GM19023 (cell line): ENCODE results near the gene PTPRF.

Experiments
- ATAC-seq: cut with Tn5 transposase; IDR thresholded peaks from one replicate; pipeline ENCODE4 v1.9.1; 2021; ENCODE audit warnings: mild to moderate bottlenecking, moderate library complexity; ENCODE audit not compliant: unreplicated experiment

PTPRF gene

DNA sequence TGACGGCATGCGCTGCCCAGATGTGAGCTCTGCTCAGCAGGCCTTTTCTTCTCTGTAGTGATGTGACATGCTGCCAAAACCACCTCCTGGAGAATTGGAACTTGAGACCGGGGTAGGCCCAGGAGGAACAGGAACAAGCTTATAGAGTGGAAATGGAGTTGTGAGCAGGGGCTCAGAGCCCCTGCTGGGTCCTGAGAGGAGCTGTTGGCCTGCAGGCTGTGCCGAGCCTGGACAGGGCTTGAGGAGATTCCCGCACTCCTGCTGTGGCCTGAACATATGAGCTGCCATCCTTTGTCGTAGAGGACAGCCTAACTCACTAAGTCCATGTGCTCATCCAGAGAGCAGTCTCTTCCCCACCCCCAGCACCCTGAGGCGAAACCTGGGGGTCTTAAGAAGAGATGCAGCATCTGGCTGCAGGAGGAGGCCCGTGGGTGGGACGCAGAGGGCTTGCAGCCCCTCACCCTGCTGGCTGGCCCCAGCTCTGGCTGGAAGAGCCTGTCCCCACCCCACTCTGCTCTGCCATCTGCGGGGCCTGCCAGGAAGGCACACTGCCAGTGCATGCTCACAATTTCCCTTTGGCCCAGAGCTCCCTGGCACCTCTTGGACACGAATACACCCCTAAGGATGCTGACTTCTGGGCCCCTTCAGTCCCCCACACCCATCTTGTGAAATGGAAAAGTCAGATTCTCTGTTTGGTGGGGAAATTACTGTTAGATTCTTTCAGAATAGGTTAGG is 42.5 kb downstream of the PTPRF start:
- no peak for ATAC-seq

- ATAC-seq: no peak
Observed at GRCh38 chr1:43576521-43576920, 45.8 kb downstream of the PTPRF start.

DNA sequence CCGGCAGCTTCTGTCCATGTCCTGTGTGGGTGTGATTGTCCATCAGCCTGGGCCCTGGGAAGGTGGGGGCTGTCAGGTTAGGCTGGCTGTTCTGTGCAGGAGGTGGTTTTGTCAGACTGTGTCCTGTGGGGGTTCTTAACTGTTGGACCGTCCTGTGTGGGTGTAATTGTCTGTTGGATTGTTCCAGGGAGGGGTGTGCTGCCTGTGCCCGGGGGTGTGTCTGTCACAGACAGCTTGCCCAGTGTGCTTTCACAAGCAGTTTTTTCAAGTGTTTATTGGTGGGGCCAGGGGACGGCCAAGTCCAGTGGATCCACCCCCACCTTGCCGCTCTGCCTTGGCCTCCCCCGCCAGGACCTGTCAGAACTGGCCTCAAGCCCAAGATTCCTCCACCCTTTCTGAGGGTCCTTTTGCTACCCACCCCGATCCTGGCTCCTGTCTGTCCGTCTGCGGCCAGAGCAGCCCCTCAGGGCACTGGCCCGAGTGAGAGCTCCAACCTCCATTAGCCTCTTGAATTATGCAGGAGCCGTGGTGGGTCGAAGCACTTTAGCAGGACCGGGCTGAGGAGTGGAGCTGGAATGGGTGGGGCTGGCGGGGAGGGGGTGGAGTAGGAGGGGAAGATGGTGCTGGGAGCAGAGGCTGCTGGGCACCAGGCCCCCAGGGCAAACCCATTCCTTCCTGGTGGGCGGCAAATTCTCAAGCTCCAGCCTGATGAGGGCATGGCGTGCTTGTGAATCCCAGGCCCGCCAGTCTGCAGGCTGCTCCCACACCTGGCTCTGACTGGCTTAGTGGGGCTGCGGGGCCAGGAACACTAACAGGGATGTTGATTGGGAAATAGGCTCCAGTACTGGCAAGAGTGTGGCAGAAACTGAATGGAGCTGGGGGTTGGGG is 47.2 kb downstream of the PTPRF start:
- ATAC-seq: no peak

DNA sequence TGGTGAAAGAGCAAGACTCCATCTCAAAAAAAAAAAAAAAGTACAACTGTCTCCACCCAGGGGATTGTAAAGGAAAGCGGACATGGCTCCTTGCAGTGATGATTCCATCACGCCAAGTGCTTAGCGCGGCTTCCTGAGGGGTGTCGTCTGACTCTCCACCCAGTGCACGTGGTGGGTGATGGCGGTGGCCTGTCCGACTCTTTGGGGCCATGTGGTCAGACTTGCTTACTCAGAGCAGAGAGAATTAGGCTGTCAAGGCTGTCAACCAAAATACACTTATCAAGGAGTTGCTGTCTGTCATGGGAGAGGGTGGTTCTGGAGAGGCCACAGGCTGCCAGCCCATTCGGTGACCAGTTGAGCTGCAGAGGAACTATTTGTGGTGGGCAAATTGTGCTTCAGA is 49.4 kb downstream of the PTPRF start:
- ATAC-seq: no peak

DNA sequence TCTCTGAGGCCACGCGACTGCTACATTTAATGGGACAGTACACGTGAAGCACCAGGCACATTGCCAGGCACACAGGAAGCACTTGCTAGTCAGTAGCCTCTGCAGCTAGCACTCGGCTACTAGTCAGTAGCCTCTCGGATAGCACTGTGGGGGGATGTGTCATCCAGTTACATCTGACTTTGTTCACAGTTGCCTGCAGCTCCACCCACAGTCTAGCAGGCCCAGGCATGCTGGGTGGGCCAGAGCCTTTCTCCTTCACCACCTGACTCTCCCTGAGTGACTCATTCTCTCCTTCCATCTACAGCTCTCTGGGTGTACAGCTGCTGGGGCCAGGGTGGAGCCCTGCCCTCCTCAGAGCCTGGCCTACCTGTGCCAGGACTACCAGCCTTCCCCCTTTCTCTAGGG is 51.5 kb downstream of the PTPRF start:
- peak; percentile 76 for ATAC-seq

DNA sequence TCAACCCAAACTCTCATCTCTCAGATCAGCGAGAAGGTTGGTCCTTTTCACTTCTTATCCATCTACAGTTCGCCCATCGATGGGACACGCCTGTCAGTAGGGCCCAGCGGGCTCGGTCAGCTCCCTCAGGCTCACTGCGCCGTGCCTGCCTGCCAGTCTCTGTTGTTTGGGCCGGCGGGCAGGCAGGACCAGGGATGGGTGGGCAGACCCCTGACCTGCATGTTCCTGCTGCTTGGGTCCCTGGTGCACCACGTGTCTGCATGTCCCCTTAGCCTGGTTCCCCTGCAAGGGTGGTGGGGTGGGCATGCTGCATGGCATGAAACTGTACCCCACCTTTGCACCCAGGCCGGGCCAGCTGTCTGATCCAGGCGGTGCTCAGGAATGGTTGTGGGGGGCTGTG is 52.4 kb downstream of the PTPRF start:
- no peak for ATAC-seq

DNA sequence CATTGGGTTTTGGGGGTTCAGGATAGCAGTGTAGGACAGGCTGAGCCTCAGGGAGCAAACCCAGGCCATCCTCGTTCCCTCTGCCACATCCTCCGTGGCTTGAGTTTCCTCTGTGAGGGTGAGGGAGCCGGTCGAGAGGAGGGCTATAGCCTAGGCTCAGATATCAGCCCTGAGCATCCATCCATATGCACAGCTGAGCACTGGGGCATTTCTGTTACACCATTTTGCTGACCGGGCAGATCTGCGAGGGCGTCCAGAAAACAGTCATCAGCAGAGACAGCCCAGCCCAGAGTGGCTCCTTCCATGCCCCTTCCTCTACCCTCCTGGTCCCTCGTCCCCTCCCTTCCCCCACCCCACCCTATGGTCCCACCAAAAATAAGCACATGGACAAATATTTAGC is 53.5 kb downstream of the PTPRF start:
- ATAC-seq: no peak

- ATAC-seq: no peak
Observed at GRCh38 chr1:43585557-43585956, 54.9 kb downstream of the PTPRF start.

DNA sequence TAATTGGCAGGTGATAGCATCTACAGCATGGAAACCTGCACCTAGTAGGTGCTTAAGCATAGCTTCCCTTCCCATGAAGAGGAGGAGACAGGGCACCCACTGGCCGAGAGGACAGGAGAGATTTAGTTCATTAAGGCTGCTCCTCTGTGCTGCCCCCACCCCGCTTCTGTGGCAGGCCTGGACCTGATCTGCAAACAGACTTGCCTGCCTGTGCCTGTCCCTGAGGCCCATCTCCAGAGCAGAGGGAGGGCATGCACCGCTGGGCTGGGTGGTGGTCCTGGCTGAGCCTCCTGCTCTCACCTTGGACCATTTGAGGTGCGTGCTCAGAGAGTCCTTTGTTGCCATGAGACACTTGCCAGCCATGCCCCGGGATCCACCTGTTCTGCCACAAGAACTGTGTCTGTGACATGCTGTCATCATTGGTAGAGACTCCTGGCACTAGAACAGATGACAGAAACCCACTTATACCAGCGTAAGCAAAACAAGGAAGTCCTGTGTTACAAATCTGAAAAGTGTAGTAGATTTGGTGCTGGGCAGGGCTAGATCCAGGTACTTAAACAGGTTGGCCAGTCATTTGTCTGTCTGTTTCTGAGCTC is 55.6 kb downstream of the PTPRF start:
- ATAC-seq: no peak

DNA sequence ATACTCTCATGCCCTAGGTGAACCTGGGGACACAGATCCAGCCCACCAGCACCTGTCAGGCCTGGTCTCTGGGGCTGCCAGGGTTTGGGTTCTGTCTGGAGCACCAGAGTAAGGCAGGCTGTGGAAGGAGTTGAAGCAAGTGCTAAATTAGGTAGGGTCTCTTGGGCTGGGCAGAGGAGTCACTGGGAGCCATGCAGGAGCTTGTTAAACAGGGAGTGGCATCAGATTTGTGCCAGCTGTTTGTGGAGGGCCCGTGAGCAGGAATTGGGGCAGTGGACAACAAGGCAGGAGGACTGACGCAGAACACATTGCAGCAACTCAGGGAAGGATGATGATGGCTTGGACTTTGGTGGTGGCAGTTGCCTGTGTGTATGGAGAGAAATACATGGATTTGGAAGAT is 56.3 kb downstream of the PTPRF start:
- no peak for ATAC-seq

DNA sequence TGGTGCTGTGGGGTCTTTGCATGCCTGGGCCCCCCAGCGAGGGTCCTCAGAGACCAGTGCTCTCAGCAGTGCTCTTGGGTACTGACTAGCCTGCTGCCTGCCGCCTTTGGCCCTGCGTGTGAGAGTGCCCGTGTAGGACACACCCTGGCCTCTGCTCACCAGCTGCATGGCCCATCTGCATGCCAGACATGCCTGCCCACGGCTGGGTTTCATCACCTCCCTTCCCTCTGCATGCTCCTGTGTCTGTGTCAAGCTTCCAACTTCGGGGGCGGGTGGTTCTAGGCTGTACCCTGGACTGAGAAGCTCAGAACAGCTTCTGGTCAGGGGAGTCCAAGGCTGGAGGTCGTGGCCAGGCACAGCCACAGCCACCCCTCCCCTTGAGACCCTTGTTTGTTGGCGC is 56.9 kb downstream of the PTPRF start:
- ATAC-seq: no peak

DNA sequence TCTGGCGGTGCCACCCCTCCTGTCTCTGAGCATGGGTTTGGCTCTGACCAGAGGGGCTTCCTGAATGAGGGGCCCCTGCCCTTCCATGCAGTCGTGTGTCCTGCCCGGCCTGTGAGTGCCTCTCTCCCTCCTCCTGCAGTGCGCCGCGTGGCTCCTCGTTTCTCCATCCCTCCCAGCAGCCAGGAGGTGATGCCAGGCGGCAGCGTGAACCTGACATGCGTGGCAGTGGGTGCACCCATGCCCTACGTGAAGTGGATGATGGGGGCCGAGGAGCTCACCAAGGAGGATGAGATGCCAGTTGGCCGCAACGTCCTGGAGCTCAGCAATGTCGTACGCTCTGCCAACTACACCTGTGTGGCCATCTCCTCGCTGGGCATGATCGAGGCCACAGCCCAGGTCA is 57.9 kb downstream of the PTPRF start:
- no peak for ATAC-seq

GRCh38 chr1:43590388-43590925 is 59.8 kb downstream of the PTPRF start:
- no peak for ATAC-seq

GRCh38 chr1:43591181-43591580 is 60.5 kb downstream of the PTPRF start:
- no peak for ATAC-seq

DNA sequence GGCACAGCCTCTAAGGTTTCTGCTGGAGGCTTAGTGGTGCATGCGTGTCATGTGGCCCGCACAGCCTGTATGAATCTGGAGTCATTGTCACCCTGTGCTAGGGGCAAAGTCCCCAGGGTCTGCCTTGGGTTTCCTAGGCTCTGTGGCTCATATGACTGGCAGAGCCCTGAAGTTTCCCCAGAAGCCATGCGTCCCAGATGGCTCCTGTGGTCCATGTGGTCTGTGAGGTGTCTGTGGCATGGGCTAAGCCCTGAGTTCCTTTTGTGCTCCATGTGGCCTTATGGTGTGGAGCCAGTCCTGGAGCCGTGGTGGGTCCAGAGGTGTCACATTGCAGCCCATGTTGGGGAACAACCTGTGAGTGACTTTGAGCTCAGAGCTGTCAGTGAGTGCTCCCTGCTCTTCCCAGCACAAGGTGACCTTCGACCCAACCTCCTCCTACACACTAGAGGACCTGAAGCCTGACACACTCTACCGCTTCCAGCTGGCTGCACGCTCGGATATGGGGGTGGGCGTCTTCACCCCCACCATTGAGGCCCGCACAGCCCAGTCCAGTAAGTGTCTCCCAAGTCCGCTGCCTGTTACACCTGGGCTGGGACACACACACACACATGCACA is 61.5 kb downstream of the PTPRF start:
- ATAC-seq: no peak

- no peak for ATAC-seq
Observed at GRCh38 chr1:43592974-43593683, 62.4 kb downstream of the PTPRF start.

GRCh38 chr1:43596579-43596978 is 65.9 kb downstream of the PTPRF start:
- ATAC-seq: no peak

DNA sequence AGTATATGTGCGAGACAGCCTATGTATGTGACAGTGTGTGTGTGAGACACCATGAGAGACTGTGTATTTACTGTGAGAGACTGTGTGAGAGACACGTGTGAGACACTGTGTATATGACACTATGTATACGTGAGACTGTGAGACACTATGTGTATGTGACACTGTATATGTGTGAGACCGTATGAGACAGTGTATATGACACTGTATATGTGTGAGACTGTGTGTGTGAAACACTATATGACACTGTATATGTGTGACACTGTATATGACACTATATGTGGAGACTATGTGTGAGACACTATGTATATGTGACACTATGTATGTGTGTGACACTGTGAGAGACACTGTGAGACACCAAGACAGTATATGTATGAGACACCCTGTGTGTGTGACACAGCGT is 66.3 kb downstream of the PTPRF start:
- ATAC-seq: no peak

GRCh38 chr1:43597721-43598120 is 67.0 kb downstream of the PTPRF start:
- no peak for ATAC-seq

DNA sequence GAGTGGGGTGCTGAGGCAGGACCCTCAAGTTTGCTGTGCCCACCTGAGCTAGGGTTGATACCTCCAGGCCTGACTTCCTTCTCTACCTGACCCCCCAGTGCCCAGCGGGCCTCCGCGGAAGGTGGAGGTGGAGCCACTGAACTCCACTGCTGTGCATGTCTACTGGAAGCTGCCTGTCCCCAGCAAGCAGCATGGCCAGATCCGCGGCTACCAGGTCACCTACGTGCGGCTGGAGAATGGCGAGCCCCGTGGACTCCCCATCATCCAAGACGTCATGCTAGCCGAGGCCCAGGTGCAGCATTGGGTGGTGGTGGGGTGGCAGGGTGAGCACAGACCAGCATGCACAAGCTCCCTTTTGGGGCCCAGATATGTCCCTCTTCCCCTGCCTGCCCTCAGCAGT is 67.9 kb downstream of the PTPRF start:
- ATAC-seq: no peak
